CD4-positive, alpha-beta T cell (primary cell): Measurements from ENCODE around the gene DSC3. TPM values are rescaled to one million over a fixed set of nuclear protein-coding genes. Genes with fewer than 3 reads are reported as not detected.

Source experiments
- ATAC-seq: fragments of 200-7000 bp; cut with Tn5 transposase; one replicate; pipeline ENCODE4 v1.10.0; 2022; ENCODE audit warnings: mild to moderate bottlenecking; ENCODE audit not compliant: poor library complexity
- CTCF ChIA-PET: fragments of 350-600 bp; sonication (Branson Sonifier 250); formaldehyde crosslinking; loops from one replicate; lab custom pipeline; 2021; ENCODE audit warnings: antibody characterized with exemption, inconsistent platforms; lab: Charles Lee
- POLR2A ChIA-PET: fragments of 350-600 bp; sonication (Branson Sonifier 250); formaldehyde crosslinking; loops from one replicate; lab custom pipeline; 2021; ENCODE audit warnings: antibody characterized with exemption, inconsistent platforms; lab: Charles Lee
- DNase-seq, 14 experiments: peaks; one replicate each; pipeline ENCODE4 v3.0.0-alpha.2; 2013 to 2020; ENCODE audit warnings: mixed read lengths in 2 of 14
- H3K27ac ChIP-seq, 2 donors: one replicate each; pipeline versions ENCODE4 v1.5.1 to v1.7.0; 2013; ENCODE audit warnings: low read length in 2 of 2, low read depth in 1 of 2, mild to moderate bottlenecking in 1 of 2
- H3K27me3 ChIP-seq, 2 experiments: 1 replicate in 1 of 2; 2 replicates in 1 of 2; pipeline versions ENCODE4 v1.6.1 to v1.7.0; 2013; ENCODE audit warnings: low read length in 2 of 2, control low read depth in 1 of 2, mild to moderate bottlenecking in 1 of 2, moderate library complexity in 1 of 2; ENCODE audit not compliant: insufficient read depth in 2 of 2, control insufficient read depth in 1 of 2
- H3K36me3 ChIP-seq: one replicate; pipeline ENCODE4 v1.6.1; 2013; ENCODE audit warnings: low read length, control low read depth; ENCODE audit not compliant: insufficient read depth
- H3K4me1 ChIP-seq: one replicate; pipeline ENCODE4 v1.6.1; 2013; ENCODE audit warnings: low read length, control low read depth; ENCODE audit not compliant: insufficient read depth
- H3K4me3 ChIP-seq: one replicate; pipeline ENCODE4 v1.5.1; 2013; ENCODE audit warnings: mild to moderate bottlenecking, low read length, moderate library complexity
- H3K9me3 ChIP-seq, 2 experiments: 1 replicate in 1 of 2; 2 replicates in 1 of 2; pipeline versions ENCODE4 v1.6.1 to v1.7.0; 2013; ENCODE audit warnings: low read length in 2 of 2, mild to moderate bottlenecking in 2 of 2, control low read depth in 1 of 2, moderate library complexity in 1 of 2; ENCODE audit not compliant: control insufficient read depth in 1 of 2, insufficient read depth in 1 of 2
- H3K27ac Mint-ChIP-seq: one replicate; pipeline ENCODE4 v1.8.0; 2020; ENCODE audit warnings: mixed read lengths
- H3K27me3 Mint-ChIP-seq: one replicate; pipeline ENCODE4 v1.8.0; 2021; ENCODE audit warnings: mixed read lengths
- H3K36me3 Mint-ChIP-seq: one replicate; pipeline ENCODE4 v1.8.0; 2021; ENCODE audit warnings: low read depth, mixed read lengths
- H3K4me1 Mint-ChIP-seq: one replicate; pipeline ENCODE4 v1.8.0; 2021; ENCODE audit warnings: low read depth, mixed read lengths
- H3K4me3 Mint-ChIP-seq: one replicate; pipeline ENCODE4 v1.8.0; 2020; ENCODE audit warnings: mild to moderate bottlenecking, mixed read lengths
- H3K9me3 Mint-ChIP-seq: one replicate; pipeline ENCODE4 v1.8.0; 2020; ENCODE audit warnings: mixed read lengths
- CTCF ChIP-seq: fragments of 200-600 bp; IDR thresholded peaks from one replicate; pipeline ENCODE4 v1.8.0; 2022; ENCODE audit warnings: antibody characterized with exemption, mild to moderate bottlenecking
- intact Hi-C, 2 experiments: fragments of 100-400 bp; cut with DNase I in 1 of 2; cut with micrococcal nuclease in 1 of 2; formaldehyde crosslinking; loops; one replicate each; pipeline versions ENCODE4 v1.15.1 to v1.9.0; 2023 to 2025; cut with DNase I, micrococcal nuclease
- total RNA-seq, 174 experiments: library from RNA in 2 of 174; stranded (reverse) in 2 of 174; gene quantifications; one replicate each; pipeline ENCODE4 v1.2.3 and lab custom pipeline; 2021 to 2026

The DSC3 gene
- total RNA-seq, 2 experiments from 2014 or later = not detected

- POLR2A ChIA-PET = no interaction called here
- no peak for DNase-seq
- Mint-ChIP-seq H3K4me1 (no peaks in the 10 kb centered on the region), H3K36me3 (no peaks in the 10 kb centered on the region), H3K27ac (no peak overlapping the region), H3K27me3 (no peaks in the 10 kb centered on the region), H3K9me3 (no peaks in the 10 kb centered on the region), H3K4me3 (no peak overlapping the region)
- Histone ChIP-seq H3K27me3 (no peaks in the 10 kb centered on the region), H3K9me3 (no peaks in the 10 kb centered on the region), H3K4me3 (no peak overlapping the region), H3K27ac (no peak overlapping the region), H3K36me3 (no peaks in the 10 kb centered on the region), H3K4me1 (no peaks in the 10 kb centered on the region)
- TF ChIP-seq CTCF = no peak
- intact Hi-C loops = no loop called here
- no peak for ATAC-seq
- CTCF ChIA-PET = no interaction called here
Measured at GRCh38 chr18:30967701-30968100, 74.8 kb downstream of the DSC3 start.

GRCh38 chr18:30965237-30965636 is 77.3 kb downstream of the DSC3 start:
- no peaks in the 10 kb centered on the region for H3K36me3 ChIP-seq
- ATAC-seq (no peak), DNase-seq (no peak)
- Mint-ChIP-seq H3K27ac (no peak overlapping the region), H3K4me3 (no peak overlapping the region), H3K9me3 (no peaks in the 10 kb centered on the region), H3K27me3 (no peaks in the 10 kb centered on the region), H3K4me1 (no peaks in the 10 kb centered on the region), H3K36me3 (no peaks in the 10 kb centered on the region)
- ChIA-PET POLR2A (no interaction called here), CTCF (no interaction called here)
- H3K4me3 ChIP-seq = no peak overlapping the region
- no peaks in the 10 kb centered on the region for H3K27me3 ChIP-seq
- no peaks in the 10 kb centered on the region for H3K4me1 ChIP-seq
- intact Hi-C loops = no loop called here
- no peaks in the 10 kb centered on the region for H3K9me3 ChIP-seq
- no peak for TF ChIP-seq CTCF
- H3K27ac ChIP-seq = no peak overlapping the region

- H3K4me3 ChIP-seq = no peak overlapping the region
- DNase-seq = no peak
- H3K36me3 ChIP-seq = no peaks in the 10 kb centered on the region
- H3K9me3 ChIP-seq = no peaks in the 10 kb centered on the region
- H3K27me3 Mint-ChIP-seq = no peaks in the 10 kb centered on the region
- H3K36me3 Mint-ChIP-seq = no peaks in the 10 kb centered on the region
- no peak overlapping the region for H3K4me3 Mint-ChIP-seq
- intact Hi-C loops = no loop called here
- H3K4me1 Mint-ChIP-seq = no peaks in the 10 kb centered on the region
- H3K9me3 Mint-ChIP-seq = no peaks in the 10 kb centered on the region
- ATAC-seq = no peak
- POLR2A ChIA-PET = no interaction called here
- TF ChIP-seq CTCF = no peak
- CTCF ChIA-PET = no interaction called here
- H3K4me1 ChIP-seq = no peaks in the 10 kb centered on the region
- H3K27ac ChIP-seq = no peak overlapping the region
- H3K27ac Mint-ChIP-seq = no peak overlapping the region
- H3K27me3 ChIP-seq = no peaks in the 10 kb centered on the region
Measured at GRCh38 chr18:30960661-30961060, 81.9 kb downstream of the DSC3 start.
